HG03135 (cell line): Measurements from ENCODE around the gene WDR46.

Experiments
- ATAC-seq: cut with Tn5 transposase; IDR thresholded peaks from one replicate; pipeline ENCODE4 v1.9.1; 2021; ENCODE audit warnings: mild to moderate bottlenecking, moderate library complexity; ENCODE audit not compliant: unreplicated experiment

WDR46 gene, protein sequence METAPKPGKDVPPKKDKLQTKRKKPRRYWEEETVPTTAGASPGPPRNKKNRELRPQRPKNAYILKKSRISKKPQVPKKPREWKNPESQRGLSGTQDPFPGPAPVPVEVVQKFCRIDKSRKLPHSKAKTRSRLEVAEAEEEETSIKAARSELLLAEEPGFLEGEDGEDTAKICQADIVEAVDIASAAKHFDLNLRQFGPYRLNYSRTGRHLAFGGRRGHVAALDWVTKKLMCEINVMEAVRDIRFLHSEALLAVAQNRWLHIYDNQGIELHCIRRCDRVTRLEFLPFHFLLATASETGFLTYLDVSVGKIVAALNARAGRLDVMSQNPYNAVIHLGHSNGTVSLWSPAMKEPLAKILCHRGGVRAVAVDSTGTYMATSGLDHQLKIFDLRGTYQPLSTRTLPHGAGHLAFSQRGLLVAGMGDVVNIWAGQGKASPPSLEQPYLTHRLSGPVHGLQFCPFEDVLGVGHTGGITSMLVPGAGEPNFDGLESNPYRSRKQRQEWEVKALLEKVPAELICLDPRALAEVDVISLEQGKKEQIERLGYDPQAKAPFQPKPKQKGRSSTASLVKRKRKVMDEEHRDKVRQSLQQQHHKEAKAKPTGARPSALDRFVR

DNA sequence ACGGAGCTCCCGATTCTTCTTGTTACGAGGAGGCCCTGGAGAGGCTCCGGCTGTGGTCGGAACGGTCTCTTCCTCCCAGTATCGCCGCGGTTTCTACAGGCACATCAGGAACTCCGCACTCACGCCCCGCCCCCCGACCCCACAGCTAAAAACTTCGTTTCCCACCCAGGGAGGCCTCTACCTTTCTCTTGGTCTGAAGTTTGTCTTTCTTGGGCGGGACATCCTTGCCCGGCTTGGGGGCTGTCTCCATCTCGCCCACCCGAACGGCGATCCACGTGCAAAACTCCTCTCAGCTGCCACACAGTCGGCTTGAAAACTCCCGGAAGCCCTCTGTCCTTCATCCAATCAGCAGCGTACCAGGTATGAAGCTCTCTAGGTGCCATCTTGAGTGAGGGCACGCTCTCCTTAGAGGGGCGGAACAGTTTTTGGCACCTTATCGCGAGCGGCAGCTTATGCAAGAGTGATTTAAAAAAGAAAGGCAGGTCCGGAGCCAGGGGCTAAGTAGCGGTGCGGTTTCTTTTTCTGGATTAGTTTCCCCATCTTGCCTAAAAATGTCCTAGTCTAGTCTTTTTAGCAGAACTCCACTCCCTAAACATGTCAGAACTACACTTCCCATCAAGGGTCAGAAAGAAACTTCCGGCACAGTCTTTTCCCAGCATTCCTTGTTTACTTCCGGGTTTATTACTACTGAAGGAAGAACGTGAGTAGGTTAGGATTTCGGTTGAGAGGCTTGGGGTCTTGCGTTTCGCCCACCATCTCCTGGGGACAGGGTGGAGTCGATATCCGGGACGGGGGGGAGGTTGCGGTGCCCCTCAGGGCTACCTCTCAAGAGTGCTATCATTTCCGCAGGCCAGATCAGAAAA is at the start of gene WDR46, which contains the start of gene PFDN6:
WDR46 (minus strand) TSS at position 319 of the 863 bp plus-strand sequence; CDS start at position 250, 69 bp downstream.
PFDN6 (plus strand) TSS at position 681 of the 863 bp plus-strand sequence. CDS start 256 bp downstream, outside the sequence.
- peak; percentile 84 for ATAC-seq

DNA sequence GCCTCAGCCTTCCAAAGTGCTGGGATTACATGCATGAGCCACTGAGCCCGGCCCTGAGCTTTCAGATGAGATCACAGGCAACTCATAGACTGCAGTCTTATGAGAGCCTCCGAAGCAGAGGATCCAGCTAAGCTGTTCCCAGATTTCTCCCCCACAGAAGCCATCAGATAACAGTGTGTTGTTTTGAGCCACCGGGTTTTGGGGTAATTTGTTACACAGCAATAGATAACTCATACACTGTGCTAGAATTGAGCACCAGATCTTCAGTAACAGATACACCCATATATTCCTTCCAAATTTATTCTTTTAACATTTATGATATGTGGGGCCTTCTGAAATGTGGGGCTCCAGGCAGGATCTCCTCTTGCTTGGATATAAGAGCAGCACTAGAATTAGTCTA is 47.5 kb upstream of the WDR46 start:
- no peak for ATAC-seq

DNA sequence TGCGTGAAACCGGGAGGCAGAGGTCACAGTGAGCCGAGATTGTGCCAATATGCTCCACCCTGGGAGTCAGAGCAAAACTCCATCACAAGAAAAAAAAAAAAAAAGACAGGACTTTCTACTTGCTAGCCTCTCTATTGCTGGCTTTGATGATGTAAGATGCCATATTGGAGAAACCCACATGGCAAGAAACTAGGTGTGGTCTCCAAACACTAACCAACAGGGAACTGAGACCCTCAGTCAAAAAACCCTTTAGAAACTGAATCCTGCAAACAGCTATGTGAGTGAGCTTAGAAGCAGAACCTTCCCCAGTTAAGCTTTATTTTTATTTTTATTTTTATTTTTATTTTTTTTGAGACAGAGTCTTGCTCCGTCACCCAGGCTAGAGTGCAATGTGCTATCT is 46.9 kb upstream of the WDR46 start:
- ATAC-seq: no peak

DNA sequence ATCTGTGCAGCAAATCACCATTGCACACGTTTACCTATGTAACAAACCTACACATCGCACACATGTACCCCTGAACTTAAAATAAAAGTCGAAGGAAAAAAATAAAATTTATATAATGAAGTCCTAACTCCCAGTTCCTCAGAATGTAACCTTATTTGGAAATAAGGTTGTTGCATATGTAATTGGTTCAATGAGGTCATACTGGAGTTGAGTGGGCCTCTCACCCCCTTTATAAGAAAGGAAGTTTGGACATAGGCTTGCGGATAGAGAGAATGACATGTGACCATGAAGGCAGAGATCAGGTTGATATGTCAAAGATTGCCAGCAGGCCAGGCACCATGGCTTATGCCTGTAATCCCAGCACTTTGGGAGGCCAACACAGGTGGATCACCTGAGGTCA is 44.6 kb upstream of the WDR46 start:
- no peak for ATAC-seq

DNA sequence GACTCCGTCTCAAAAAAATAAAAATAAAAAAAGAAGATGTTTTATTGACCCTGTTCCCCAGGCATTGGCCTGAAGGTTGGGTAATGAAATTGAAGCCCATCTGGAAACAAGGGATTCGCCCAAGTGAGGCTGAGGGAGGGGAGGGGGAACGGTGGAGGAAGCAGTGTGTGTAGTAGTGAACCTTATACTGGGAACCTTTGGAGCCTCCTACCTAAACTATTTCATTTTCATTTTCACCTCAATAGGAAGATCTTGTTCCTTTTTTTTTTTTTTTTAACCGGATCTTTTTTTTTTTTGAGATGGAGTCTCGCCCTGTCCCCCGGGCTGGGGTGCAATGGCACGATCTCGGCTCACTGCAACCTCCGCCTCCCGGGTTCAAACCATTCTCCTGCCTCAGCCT is 41.7 kb upstream of the WDR46 start:
- no peak for ATAC-seq

DNA sequence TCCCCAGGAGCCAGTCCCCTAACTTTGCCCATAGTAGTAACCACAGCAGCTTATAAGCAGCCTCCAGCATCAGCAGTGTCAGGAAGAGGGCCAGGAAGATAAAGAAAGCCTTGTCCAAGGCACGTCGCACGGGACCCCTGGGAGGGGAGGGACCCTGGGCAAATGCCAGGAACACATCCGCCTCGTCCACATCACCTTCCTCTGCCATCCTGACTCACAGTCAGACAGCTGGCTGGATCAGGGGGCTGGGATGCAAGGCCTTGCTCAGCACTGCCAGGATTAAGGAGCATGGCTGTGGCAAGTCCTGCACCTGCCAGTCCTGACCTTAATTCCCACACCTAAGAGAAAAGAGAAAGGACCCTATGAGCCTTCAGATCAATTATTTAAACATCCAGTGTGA is 40.0 kb upstream of the WDR46 start:
- ATAC-seq: no peak

DNA sequence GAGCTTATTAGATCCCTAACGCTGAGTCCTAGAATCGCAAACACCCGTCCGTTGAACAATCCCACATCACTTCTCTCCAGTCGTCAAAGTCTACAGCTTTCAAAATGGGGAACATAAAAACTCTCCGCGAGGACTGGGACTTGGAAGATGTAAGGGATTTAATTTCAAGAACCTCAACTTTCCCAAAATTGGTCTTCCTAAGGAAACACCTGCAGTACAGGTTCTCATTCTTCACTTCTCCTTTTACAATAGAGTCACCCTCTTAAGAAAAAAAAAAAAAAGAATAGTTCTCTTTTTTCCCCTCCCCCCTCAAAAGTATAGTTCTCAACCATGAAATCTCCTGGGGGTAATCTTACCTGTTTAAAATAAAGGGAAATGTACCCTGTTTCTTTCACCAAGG is 35.1 kb upstream of the WDR46 start:
- ATAC-seq: no peak

DNA sequence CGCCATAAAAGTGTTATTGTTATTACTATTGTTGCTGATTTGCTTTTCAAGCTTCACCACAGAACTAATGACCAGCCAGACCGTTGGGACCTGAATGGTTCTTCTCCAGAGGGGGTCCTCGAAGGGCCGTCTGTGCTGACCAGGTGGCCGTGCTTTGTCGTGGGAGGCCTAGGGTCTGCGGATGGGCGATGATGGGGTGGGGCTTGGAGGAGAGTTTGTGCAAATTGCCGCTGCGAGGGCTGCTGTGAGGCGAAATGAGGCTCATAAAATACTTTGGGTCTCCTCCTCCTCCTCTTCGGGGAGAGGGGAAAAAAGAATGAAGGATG is 34.5 kb upstream of the WDR46 start:
- ATAC-seq: peak; percentile 15

DNA sequence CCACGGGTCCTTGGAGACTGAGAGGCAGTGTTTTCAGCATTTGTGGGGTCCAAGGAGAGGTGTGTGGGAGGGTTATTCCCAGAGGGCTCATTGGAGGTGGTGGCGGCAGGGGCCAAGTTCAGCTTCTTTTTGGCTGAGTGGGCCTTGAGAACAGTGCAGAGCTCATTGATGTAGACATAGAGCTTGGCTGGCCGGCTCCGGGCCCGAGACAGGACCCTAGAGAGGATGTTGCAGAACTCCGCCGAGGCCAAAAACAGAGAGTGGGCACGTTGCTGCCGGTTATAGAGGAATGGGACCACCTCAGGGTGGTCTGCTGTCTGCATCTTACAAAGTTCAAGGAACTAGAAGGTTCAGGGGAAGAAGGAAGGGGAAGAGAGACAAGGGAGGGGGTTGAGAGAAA is 32.2 kb upstream of the WDR46 start:
- ATAC-seq: no peak

DNA sequence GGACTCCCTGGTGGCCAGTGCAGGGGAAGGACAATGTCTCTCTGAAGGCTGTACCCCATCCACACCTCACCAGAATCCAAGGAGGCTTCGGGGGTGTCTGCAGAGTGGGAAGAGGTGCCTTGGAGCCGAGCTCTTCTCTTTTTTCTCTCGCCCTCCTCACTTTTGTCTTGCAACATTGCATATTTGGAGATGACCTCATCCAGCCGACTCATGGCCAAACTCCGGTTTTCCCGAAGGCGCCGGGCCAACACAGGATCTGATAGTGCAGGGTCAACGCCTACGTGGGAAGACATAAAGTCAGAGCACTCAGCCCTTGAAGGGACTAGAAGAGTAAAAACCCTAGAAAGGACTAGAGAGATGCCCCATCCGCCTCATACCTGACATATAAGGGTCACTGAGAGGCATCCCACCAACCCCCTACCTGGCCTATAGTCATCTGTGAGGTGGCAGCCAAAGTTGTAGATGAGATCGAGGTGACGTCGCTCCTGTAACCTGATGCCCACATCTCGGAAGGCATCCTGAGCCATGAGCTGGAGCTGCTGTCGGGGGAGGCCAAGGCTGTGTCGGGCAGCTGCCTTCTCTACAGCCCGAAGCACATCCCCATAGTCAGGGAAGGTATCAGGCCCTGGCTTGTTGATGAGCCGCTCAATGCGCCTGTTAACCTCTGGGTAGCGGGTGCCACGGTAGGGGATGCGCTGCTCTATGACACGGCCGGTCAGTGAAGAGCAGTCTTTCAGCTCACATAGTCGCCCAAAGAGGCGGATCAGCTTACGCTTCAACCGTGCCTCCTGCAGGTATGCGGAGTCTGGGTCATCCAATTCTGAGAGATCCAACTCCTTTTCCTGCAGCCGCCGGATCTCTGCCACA is 31.5 kb upstream of the WDR46 start:
- no peak for ATAC-seq

DNA sequence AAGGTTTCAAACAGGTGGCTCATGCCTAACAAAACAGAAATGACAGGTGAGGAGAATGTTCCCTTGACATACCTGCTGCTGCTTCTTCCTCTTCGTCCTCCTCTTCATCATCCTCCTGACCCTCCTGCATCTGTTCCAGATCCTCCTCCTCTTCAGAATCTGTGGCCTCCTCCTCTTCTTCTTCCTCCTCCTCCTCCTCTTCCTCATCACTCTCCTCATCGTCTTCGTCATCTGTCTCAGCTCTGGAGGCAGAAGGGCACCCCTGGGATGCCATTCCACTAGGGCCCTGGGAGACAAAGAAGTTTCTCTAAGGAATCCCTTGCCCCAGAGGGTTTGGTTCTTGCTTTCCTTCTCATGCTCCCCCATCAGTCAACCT is 30.9 kb upstream of the WDR46 start:
- no peak for ATAC-seq

DNA sequence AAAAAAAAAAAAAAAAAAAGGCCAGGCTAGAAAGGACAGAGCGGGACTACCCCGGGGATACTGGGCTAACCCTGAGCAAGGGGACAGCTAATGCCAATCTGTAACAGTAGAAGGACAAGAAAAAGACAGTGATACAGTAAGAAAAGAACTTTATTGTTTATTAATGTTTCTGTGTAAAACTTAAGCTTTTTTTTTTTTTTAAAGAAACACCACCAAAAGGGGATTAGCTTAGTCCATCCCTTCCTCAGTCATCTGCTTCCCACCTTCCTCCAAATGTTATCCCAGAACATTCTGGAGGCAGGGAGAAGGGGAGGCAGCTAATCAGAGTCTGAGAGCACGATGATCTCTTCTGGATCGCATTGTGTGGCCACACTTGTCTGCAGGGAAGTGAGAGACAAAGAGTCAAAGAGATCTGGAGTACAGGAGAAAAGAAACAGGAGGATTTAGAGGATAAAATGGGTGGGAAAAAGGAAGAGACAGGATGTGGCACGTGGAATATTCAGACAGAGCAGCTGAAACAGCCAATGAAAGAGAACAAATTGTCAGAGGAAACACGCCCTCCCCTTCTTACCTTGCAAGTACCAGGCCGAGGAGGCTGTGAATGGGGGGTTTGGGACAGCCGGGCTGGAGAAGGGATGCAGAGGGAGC is 29.5 kb upstream of the WDR46 start:
- no peak for ATAC-seq

DNA sequence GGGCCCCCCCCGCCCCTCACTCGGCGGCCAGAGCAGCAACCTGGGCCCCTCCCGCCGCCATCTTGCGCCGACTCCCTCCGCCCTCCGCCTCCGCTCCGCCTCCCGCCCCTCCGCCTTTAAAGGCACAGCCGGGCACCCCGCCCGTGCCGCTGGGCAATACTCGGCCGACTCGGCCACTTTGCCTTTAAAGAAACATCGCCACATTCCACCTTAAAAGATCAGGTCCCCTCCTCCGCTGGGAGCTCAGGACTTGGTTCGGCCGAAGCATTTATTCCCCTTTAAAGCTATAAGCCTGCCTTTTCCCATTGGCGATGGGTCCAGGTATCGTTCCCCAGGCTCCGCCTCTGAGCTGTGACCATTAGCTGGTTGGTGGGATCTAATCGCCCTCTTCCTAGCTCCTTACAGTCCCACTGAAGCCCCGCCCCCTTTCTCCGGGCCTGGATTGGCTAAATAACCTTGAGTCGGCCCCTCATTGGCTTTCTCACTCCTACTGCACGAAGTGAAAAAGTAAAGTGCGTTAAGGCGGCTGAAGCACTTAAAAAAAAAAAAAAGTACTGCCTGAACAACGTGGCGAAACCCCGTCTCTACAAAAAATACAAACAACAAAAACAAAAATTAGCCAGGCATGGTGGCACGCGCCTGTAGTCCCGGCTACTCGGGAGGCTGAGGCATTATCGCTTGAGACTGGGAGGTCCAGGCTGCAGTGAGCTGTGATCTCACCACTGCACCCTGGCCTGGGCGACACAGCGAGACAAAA is 28.8 kb upstream of the WDR46 start, which contains the start of gene ZBTB22:
ZBTB22 (minus strand) TSS at position 76 of the 757 bp plus-strand sequence. CDS start 828 bp downstream, outside the sequence.
- ATAC-seq: peak; percentile 53

DNA sequence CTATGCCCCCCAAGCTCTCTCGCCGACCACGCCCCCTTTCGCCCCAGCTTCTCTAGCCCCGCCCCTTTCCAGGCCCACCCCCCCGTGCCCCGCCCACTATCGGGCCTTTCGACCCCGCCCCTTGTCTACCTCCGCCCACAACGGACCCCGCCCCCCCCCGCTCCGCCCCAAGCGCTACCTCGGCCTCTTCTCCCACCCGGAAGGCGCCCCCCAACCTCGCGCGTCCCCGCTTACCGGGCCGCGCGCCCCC is 28.3 kb upstream of the WDR46 start:
- no peak for ATAC-seq

DNA sequence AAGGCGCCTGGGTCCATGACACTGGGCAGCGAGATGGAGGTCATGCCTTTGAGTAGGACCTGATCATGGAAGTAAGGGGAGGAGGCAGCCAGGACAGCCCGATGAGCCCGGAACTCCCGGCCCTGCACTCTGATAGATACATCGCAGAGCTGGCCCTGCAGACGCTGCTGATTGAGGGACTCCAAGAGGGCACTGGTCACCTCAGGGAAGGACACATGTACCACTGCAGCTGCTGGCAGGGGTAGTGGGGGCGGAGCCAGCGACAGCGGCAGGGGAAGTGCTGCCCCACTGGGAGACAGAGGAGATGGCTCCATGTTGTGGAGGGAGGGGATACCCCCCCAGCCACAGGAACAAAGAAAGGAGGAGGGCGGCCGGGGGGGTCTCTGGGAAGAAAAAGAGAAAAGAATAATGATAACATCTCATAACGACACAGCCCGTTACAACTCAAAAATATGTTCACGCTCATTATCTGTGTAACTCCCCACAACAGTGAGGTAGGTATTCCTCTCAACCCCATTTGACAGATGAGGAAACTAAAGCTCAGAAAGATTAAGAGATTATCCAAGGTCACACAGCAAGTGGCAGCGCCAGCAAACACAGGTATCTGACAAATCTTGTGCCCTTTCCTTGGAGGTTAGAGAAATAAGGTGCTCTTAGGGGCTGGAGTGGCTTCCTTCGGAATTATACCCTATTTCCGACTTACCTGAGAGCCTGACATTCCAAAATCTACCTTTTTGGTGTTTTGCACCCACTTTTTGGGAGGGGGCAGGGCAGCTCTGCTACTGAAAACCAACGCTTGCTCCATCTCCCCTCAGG is 27.8 kb upstream of the WDR46 start:
- ATAC-seq: no peak

DNA sequence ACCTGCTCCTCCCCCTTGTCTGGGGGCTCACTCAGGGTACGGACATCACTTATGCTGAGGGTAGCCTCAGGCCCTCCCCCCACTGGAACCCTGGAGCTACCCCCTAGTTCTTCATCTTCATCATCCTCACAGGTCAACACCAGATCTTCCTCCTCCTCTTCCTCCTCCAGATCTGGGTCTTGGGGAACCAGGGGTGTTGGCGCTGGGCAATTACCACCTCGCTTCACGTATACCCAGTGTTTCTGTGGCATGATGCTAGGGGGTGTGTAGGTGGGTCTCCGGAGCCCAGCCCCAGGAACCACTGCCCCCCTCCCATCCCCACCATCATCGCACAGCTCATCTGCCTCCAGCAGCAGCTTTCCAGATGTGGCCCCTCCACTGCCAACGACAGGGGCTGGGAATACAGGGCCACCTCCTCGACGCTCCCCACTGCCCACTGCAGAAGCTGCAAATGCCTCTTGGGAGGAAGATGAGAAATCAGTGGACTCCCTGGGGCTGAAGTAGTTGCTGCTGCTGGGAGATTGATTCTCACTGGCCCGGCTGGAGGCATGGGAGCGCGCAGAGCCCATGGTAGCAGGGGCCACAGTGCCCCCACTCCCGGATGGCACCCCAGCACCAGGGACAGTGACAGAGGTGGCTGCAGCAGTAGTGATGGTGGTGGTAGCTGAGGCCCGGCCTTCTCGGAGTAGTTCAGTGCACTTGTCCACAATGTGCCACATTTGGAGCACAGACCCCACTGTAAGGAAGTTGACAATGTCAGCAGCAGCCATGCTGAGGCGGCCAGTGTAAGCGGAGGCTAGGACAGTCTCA is 27.0 kb upstream of the WDR46 start:
- no peak for ATAC-seq

DNA sequence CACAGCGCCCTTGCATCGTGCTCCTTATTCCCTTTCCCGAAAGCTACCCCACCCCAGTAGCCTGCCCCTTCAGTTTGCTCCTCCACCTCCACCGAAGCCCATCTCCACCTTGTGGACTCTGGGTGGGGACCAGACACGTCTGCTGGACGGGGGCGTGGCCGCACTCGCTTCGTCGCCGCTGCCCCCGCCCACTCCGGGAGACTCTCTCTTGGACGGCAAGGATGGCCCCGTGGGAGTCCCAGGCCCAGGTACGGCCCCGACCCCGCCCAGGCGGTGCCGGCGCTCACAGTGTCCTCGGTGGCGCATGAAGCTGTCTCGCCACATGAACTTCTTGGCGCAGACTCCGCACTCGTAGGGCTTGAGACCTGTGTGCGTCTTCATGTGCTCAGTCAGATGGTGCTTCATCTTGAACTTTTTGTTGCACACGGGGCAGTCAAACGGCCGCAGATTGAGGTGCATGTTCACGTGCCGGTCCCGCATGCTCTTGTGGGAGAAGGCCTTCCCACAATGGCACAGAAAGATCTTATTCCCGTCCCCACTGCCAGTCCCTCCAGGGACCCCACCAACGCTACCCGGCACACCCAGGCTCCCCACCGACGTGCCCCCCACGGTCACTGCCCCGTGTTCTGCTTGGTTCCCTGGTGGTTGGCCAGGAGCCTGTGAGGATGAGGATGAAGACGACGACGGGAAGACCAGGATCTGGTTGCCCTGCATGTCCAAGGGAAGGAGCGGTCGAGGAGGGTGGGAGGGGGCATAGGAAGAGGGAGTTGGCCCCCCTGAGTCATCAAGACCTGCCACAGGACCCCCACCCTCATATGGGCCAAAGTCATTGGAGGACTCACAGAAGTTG is 26.1 kb upstream of the WDR46 start:
- no peak for ATAC-seq
